GM18951 (cell line): Measurements from ENCODE around the gene CITED4.

Experiments
- POLR2A ChIP-seq: IDR thresholded peaks from 4 replicates; pipeline ENCODE4 v1.6.1; 2011; ENCODE audit warnings: mild to moderate bottlenecking; ENCODE audit not compliant: insufficient read length, insufficient read depth; ENCODE audit errors: extremely low read depth
- in situ Hi-C: fragments of 300-500 bp; cut with MboI; formaldehyde crosslinking; loops from one replicate; pipeline ENCODE4 v1.12.0; 2022; ENCODE audit warnings: low sequenced_read_pairs, mixed read lengths, inconsistent platforms; ENCODE audit not compliant: unreplicated experiment

CITED4 gene

DNA sequence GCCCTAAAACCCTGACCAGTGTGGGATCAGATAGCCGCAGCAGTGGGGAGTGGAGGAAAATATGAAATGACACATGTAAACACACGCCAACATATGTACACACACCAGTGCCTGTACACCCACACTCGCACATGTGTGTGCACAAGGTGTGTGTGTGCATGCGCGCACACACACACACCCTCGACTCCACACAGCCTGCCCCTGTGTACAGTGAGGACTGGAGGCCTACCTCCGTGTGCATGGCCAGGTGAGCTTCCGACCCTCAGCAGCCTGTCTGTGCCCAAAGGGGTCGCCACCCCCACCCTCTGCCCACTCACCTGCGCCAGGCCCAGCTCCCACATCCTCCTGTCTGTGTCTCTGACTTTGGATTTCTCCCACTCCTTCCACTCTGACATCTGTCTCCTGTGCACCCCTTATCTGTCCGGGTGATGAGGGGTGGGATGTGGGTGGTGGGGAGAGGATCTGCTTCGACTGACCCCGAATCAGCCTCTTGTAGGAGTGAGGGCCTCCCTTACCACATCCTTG lies 31.7 kb downstream of the CITED4 start:
- TF ChIP-seq POLR2A, result no peak
- in situ Hi-C loops, result no loop called here

DNA sequence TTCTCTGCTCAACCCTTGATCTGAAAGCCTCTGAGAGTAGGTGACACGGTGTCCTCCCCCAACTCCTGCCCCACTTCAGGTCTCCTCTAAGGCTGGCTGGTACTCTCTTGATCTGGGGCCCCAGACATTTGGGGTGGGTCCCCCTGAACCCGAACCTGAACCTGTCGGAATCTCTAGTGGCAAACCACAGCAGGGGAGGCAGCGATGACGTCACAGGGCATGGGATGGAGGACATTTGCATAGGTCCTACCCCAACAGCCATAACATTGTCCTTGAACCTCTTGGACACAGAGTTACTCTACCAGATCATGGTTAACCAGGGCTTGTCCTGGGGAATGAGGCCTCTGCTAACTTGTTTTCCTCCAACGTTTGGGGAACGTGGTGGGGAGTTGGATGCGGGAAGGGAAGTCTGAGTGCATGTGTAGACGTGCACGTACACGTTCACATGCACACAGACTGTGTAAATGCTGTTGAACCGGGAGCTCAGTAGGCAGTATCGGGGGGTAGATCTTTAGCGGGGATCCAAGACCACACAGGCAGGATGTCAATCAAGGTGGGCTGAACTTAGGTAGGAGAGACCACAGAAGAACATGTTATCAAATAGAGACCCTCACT lies 32.4 kb downstream of the CITED4 start:
- in situ Hi-C loops, result no loop called here
- no peak for TF ChIP-seq POLR2A

- in situ Hi-C loops, result no loop called here
- no peak for TF ChIP-seq POLR2A
Observed at GRCh38 chr1:40825996-40826395, 36.2 kb downstream of the CITED4 start.

- no peak for TF ChIP-seq POLR2A
- in situ Hi-C loops, result no loop called here
Observed at GRCh38 chr1:40825435-40825788, 36.8 kb downstream of the CITED4 start.

DNA sequence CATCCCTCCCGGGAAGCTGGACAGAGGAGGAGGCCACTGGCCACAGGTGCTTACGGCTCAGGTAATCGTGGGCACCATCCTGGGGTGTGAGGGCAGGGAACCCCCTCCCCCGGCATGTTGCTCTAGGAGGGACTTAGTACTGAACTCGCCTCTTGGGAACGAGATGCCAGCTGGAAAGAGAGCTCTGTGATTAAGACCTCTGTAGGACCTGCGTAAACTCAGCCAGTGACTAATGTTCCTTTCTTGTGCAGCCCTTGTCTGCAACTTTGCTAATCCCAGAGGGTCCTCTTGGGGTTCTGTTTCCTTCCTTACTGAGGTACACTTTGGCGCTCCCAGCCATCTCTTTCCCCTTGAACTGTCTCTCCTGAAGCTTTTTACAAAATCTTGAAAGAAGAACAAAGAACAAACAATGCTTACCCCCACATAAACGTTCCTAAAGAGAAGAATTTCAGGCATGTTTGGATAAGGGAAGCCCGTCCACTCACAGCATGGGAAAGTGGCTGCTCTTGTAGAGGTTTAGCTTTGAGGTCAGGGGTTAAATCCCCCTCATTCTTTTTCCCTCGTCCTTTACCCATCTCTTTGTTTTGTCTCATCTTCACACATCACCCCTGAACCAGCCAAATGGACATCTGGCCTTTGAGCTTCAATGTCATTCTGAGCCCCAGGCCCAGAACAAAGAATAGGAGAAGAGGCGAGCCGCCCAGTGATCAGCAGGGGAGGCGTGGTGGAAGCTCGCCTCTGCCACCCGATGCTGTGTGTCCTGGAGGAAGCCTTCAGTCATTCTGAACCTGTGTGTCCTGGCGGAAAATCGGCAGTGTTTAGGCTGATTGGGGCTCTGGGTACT lies 37.4 kb downstream of the CITED4 start:
- in situ Hi-C loops, result no loop called here
- TF ChIP-seq POLR2A, result no peak

DNA sequence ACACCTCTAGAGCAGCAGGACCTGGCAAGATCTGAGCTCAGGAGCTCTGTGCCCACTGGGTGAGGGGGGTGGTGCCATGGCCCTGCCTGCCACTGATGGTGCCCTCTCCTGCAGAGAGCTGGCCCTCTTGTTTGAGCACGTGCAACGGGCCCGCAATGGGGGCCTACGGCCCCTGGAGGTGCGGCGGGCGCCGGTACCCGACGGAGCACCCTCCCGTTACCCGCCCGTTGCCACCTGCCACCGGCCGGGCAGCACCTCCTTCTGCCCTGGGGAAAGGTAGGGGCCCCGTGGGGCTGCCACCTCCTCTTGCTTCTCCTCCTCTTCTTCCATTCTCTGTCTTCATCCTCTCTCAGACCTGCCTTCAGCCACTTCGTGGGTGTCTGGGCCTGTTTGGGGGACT lies 38.2 kb downstream of the CITED4 start:
- in situ Hi-C loops, result no loop called here
- no peak for TF ChIP-seq POLR2A

DNA sequence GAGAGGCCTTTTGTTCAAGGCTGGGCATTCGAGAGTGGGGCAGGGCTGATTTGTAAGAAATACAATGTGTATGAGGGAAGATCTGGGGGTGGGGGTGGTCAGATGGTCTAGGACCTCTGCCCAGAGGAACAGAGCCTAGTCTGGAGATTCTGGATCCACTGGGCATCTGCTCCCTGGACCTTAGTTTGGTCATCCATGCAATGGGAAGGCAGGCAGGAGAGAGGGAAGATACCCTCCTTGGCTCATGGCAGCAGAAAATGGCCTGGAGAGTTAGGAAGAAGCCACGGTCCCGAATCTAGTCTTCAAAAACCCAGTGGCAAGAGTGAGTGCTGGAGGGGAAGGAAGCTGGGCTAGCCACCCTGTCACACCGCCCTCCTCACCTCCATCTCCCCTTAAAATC lies 38.8 kb downstream of the CITED4 start:
- in situ Hi-C loops, result no loop called here
- TF ChIP-seq POLR2A, result no peak

- TF ChIP-seq POLR2A, result no peak
- in situ Hi-C loops, result no loop called here
Observed at GRCh38 chr1:40822890-40823289, 39.3 kb downstream of the CITED4 start.

DNA sequence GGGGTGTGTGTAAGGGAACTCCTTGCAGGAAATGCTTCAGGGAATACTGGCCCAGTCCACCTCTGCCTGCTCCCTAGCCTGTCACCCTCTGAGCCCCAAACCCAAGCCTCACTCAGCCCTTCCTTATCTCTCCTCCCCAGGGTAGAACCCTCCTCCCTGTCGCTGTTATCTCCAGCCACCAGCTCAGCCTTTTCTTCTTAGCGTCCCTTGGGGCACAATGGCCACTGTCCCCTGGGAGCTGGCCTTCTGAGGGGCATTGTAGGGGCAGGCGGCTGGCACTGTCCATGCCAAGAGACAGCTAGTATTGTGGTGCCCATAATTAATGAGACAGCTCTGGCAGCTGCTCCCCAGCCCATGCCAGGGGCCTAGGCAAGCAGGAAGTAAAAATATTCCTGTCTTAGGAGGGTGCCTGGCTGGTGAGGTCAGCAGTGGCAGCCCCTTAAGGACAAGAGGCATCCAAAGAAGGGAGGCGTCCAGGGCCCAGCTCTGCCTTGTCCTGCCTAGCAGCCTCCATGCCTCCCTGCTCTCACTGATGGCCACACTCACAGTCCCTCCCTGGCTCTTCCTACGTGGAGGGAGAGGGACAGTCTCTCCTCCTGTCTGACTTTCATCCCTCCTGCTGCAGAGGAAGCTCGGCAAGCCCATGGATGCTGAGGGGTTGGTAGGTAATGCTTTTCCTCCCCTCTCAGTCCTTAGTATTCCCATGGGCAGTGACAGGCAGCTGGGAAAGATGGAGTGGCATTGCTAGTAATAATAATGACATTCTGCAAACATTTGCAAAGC lies 41.1 kb downstream of the CITED4 start:
- no peak for TF ChIP-seq POLR2A
- in situ Hi-C loops, result no loop called here

DNA sequence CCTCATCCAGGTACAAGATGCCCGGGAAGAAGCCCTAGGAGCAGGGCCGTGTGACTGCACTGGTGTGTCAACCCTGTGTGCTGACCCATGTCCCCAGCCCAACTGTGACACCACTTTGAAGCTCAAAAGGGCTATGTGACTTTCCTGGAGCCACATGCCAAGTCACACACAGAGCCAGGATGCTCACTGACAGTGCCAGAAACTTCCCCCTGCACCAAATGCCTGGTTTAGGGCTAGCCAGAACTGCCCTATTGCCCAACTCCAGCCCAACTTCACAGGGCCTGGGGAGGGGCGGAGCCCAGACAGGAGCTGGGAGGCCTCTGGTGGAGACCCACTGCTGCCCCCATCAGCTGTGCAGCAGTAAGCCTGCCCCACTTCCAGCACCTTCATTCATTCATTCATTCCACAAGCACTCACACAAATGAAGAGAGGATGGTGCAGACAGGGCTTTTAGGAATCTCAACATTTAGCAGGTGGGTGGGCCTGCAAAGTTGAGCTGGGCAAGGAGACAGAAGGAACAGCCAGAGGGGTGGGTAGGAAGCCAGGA lies 41.8 kb downstream of the CITED4 start:
- in situ Hi-C loops, result no loop called here

DNA sequence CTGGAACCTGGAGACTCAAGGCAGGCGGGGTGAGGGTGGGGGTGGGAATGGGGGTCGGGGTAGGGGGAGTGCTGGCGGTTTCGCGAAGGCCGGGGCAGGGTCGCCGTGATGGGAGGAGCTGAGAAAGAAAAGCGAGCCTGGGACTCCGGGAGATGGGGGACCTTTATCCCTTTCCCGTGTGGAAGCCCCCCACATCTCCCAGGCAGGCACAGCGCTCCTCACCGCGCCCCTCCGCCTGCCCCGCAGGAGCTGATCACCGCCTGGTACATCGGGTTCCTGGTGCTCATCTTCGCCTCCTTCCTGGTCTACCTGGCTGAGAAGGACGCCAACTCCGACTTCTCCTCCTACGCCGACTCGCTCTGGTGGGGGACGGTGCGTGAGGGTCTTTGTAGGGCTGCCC lies 43.1 kb downstream of the CITED4 start:
- TF ChIP-seq POLR2A, result no peak
- in situ Hi-C loops, result no loop called here

More for the DNA sequence above, 41.8 kb downstream of the CITED4 start:
- TF ChIP-seq POLR2A, result no peak

DNA sequence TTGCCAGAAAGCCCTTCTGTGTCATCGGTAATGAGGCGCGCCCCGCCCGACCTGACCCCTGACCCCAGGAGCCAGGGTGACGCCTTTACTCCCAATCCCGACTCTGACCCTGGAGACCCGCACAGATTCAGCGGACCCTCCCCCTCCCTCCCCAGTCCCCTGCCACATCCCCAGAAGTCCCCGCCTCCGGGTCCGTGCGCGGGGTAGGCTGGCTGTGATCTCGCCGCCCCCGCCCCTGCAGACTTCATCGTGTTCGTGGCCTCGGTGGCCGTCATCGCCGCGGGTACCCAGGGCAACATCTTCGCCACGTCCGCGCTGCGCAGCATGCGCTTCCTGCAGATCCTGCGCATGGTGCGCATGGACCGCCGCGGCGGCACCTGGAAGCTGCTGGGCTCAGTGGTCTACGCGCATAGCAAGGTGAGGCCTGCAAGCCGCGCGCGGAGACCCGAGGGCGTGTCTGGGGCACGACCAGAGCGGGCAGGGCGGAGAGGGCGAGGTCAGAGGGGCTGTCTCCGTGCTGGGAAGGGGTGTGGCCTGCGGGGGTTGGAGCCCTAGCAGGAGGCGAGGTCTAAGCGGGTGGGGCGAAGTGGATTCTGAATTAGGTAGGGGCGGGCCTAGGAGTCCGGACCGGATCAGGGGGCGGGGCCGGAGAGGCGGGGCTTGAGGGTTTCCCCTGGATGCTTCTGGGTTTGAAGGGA lies 43.8 kb downstream of the CITED4 start:
- in situ Hi-C loops, result no loop called here
- TF ChIP-seq POLR2A, result peak; percentile 33
